ENCODE measurements around the gene POM121L2. TPM values are rescaled to one million over a fixed set of nuclear protein-coding genes. Genes with fewer than 3 reads are reported as not detected.

POM121L2 gene
- total RNA-seq, 1 experiment from 2014 or later, result not detected

GRCh38 chr6:27268803-27269202 is 43.3 kb downstream of the POM121L2 start:
- Histone ChIP-seq H4K20me1 (ENCODE audit: control insufficient read depth, insufficient read depth, insufficient read length) (no peaks in the 10 kb centered on the region), H2BK15ac (ENCODE audit: low read depth, low read length) (no peak overlapping the region), H2BK20ac (ENCODE audit: low read depth, low read length, poor library complexity, severe bottlenecking) (no peak overlapping the region), H3T11ph (ENCODE audit: low read length) (no peak overlapping the region), H3K9ac (ENCODE audit: extremely low read depth, insufficient read length, low read length) (no peak overlapping the region), H3K14ac (ENCODE audit: insufficient read depth, low read length) (no peak overlapping the region), H3K23me2 (ENCODE audit: insufficient read length, low read depth, low read length, poor library complexity, severe bottlenecking) (no peaks in the 10 kb centered on the region), H3K79me2 (ENCODE audit: insufficient read depth, low read length) (no peaks in the 10 kb centered on the region), H3K18ac (ENCODE audit: insufficient read length, low read depth, low read length) (no peak overlapping the region), H3K4me1 (ENCODE audit: insufficient read depth, low read length) (no peaks in the 10 kb centered on the region), H3K79me1 (ENCODE audit: insufficient read depth, low read depth, low read length, poor library complexity, severe bottlenecking) (no peaks in the 10 kb centered on the region), H2BK120ac (ENCODE audit: low read depth, low read length, poor library complexity, severe bottlenecking) (no peak overlapping the region), H2BK12ac (ENCODE audit: insufficient read length, low read depth, low read length) (no peak overlapping the region), H2AFZ (ENCODE audit: low read length) (no peak overlapping the region), H2AK5ac (ENCODE audit: insufficient read length, low read length) (no peak overlapping the region), H3K23ac (ENCODE audit: insufficient read length, low read depth, low read length) (no peak overlapping the region), H3K4ac (ENCODE audit: low read depth, low read length) (no peak overlapping the region), H3K56ac (ENCODE audit: insufficient read length, low read depth, low read length) (no peak overlapping the region), H3K9me3 (ENCODE audit: control insufficient read depth, low read depth, low read length) (no peaks in the 10 kb centered on the region), H4K8ac (replicated peaks; ENCODE audit: insufficient read length, low read depth, low read length) (no peak overlapping the region), H4K91ac (ENCODE audit: insufficient read length, low read depth, low read length) (no peak overlapping the region), H4K5ac (ENCODE audit: insufficient read length, low read depth, low read length) (no peak overlapping the region), H3K27ac (ENCODE audit: insufficient read length, low read depth, low read length) (no peak overlapping the region), H3K27me3 (ENCODE audit: insufficient read depth, low read length) (no peaks in the 10 kb centered on the region; the same call in 1 of the 2 replicates), H3K4me2 (ENCODE audit: insufficient read depth, insufficient read length, low read length) (no peak overlapping the region), H2BK5ac (ENCODE audit: insufficient read length, low read length) (no peak overlapping the region)
- H3K27ac Mint-ChIP-seq, result no peak overlapping the region
- H3K9me3 Mint-ChIP-seq, result no peaks in the 10 kb centered on the region
- TF ChIP-seq CTCF (conservative IDR thresholded peaks at IDR 0.05), result no peak
- H3K36me3 Mint-ChIP-seq (ENCODE audit: insufficient read depth in 1 of 3, low read depth in 3 of 3), result no peaks in the 10 kb centered on the region
- peaks cover 0 to 9% of the 10 kb centered on the region in 2 experiments; a peak in 3 of 4 replicates for H3K4me1 Mint-ChIP-seq
- H3K27me3 Mint-ChIP-seq (ENCODE audit: low read depth), result peaks cover 25% of the 10 kb centered on the region
- WGBS (ENCODE audit: extremely low coverage, insufficient read length, low lambda C conversion rate), result no CpG with 5 or more reads among the region's 14 CpGs
- H3K4me3 Mint-ChIP-seq, result no peak overlapping the region
- no peak for DNase-seq
